HG02938 (cell line): Measurements from ENCODE around the gene CDIP1.

ENCODE experiments used
- ATAC-seq: cut with Tn5 transposase; IDR thresholded peaks from one replicate; pipeline ENCODE4 v1.9.1; 2021; ENCODE audit warnings: mild to moderate bottlenecking, moderate library complexity; ENCODE audit not compliant: unreplicated experiment

CDIP1 gene

GRCh38 chr16:4494746-4495490 lies 43.7 kb downstream of the CDIP1 start:
- ATAC-seq = no peak

DNA sequence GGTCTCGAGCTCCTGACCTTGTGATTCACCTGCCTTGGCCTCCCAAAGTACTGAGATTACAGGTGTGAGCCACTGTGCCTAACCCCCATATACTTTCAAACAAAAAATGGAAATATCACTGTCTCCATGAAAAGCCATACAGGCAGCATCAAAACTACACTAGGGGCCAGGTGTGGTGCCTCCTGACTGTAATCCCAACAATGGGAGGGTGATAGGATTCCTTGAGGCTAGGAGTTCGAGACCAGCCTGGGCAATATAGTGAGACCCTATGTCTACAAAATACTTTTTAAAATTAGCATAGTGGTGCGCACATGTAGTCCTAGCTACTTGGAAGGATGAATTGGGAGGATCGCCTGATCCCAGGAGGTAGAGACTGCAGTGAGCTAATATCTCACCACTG lies 46.7 kb downstream of the CDIP1 start:
- no peak for ATAC-seq

GRCh38 chr16:4489030-4489429 lies 49.5 kb downstream of the CDIP1 start:
- no peak for ATAC-seq

DNA sequence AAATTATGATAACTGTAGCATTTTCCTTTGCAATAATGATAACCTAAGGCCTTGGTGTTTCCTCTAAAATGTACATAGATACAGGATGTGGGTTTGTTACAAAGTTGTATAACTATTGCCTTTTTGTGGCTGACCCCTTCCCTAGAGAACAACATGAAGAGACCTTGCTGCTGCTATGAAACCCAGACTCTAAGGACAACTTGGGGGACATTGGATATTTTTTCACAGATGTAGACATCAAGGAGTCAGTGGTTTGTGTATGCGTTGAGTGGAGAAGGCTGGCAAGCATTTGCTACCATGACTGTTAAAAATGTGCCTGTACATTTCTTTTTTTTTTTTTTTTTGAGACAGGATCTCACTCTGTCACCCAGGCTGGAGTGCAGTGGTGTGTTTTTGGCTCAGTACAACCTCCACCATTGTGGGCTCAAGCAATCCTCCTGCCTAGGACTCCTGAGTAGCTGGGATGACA lies 50.0 kb downstream of the CDIP1 start:
- no peak for ATAC-seq

DNA sequence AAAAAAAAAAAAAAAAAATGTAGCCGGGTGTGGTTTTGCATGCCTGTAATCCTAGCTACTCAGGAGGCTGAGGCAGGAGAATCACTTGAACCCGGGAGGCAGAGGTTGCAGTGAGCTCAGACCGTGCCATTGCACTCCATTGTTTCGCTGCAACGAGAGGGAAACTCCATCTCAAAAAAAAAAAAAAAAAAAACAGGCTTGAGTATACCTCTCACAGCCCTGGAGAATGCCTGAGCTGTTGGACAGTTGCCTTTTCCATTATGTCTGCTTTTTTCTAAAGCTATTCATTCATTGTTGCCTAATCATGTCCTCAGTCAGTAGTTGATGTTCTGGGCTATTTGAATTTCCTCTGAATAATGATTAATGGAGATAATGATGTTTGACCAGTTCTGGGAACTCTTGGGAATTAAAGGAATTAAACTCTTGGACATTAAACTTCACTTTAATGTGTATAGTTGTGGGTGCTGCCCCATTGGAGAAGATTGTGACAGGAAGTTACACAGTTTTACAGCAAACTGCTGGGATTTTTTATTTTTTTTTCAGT lies 50.5 kb downstream of the CDIP1 start:
- ATAC-seq = no peak

GRCh38 chr16:4486126-4486893 lies 52.3 kb downstream of the CDIP1 start:
- no peak for ATAC-seq

DNA sequence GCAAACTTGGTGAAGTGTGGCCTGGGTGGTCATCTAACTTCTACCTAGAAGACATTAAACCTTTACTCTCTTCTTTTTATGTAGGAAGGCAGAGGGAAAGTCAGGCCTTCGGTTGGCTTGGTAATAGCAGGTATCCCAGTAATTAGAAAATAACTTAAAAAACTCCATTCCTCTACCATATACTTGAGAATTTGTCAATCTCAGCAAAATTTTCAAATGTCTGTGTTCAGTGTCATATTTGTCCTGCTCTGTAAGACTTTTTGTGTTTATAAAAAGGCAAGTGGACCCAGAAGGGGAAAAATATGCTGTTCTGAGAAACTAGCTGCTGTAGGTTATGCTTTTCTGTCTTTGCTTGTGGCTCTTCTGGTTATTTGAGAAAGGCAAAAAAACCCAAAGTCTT lies 56.6 kb downstream of the CDIP1 start:
- no peak for ATAC-seq

GRCh38 chr16:4481526-4481925 lies 57.0 kb downstream of the CDIP1 start:
- no peak for ATAC-seq

DNA sequence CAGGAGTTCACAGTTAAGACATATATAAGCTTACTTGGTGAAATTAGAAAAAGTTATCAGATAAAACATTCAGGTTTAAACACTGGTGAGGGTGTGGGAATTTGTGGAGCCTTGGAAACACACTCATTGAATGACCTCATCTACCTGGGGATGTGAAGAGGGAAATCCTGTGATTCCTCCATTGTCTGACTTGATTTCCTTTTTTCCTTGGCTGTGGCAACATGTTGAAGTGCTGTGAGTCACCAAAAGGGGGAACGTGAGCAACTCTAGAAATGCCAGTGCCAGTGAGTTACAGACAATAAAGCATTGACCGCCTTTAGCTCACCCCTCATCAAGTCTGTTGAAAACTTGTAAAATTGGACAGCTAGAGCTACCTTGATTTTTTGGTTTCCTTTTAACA lies 60.6 kb downstream of the CDIP1 start:
- ATAC-seq = no peak

DNA sequence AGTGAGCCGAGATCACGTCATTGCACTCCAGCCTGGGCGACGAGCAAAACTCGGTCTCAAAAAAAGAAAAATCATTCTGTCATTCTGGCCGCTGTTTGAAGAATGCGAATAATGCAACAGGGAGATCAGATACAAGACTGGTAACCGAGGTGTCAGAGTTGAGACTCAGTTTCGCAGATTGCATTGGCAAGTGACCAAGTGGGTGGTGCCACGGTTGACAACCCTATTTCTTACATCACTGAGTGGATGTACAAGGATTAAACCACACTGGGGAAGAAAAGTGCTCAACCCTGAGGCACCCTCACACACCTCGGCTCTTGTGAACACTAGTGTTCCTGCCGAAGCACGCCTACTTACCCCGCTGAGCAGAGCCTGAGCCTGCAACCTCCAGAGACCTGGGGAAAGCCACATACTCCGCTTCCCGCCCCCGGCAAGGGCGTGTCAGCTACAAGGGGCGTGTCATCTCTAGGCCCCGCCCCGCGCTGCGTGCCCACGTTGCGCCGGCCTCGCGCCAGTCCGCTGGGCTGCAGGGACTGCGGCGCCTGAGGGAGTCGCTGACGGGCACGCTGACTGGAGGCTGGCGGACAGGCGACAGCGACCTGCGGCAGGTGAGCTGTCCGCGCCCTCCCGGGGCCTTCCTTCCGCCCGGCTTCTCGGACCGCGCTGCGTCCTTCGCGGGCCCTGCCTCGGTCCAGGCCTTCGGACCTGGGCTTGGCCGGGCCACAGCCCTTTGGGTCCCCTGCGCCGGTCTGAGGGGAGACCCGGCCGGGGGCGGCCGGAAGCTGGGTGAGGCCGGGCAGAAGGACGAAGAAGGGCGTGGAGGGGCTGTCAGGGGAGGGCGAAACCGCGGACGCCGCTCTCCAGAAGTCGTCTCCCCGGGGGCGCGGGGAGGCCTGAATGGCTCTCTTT lies 62.4 kb downstream of the CDIP1 start, which contains the start of gene HMOX2:
Gene HMOX2 (plus strand): TSS at position 519 of the 909 bp plus-strand sequence. CDS start 29,127 bp downstream, outside the sequence.
- peak; percentile 70 for ATAC-seq

- peak; percentile 39 for ATAC-seq
Observed at GRCh38 chr16:4474192-4474961, 64.2 kb downstream of the CDIP1 start, which contains the start of gene NMRAL1. Gene NMRAL1, minus strand, starts transcription at chr16:4474625. Its CDS starts 493 bp downstream, at chr16:4474132.

DNA sequence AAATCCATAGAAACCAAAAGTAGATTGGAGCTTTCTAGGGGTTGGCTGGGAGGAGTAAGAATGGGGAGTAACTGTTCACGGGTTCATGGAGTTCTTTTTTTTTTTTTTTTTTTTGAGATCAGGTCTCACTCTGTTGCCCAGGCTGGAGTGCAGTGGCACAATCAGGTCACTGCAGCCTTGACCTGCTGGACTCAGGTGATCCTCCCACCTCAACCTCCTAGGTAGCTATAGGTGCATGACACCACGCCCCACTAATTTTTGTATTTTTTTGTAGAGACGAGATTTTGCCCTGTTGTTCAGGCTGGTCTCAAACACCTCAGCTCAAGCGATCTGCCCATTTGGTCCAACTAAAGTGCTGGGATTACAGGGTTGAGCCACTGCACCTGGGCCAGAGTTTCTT lies 65.7 kb downstream of the CDIP1 start:
- ATAC-seq = no peak

GRCh38 chr16:4471869-4472268 lies 66.7 kb downstream of the CDIP1 start:
- ATAC-seq = no peak

- ATAC-seq = no peak
Observed at GRCh38 chr16:4468972-4469371, 69.6 kb downstream of the CDIP1 start.

DNA sequence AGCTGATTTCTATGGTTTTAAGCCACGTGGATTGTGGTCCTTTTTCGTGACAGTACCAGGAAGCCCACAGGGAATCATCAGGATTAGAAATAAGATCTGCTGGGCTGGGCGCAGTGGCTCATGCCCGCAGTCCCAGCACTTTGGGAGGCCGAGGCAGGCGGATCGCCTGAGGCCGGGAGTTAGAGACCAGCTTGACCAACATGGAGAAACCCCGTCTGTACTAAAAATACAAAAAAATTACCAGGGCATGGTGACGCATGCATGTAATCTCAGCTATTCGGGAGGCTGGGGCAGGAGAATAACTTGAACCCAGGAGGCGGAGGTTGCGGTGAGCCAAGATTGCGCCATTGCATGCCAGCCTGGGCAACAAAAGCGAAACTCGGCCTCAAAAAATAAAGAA lies 70.7 kb downstream of the CDIP1 start:
- no peak for ATAC-seq

GRCh38 chr16:4465977-4466779 lies 72.4 kb downstream of the CDIP1 start:
- ATAC-seq = no peak

GRCh38 chr16:4463522-4464163 lies 74.9 kb downstream of the CDIP1 start:
- ATAC-seq = no peak

- no peak for ATAC-seq
Observed at GRCh38 chr16:4461250-4462085, 77.1 kb downstream of the CDIP1 start.
